ENCODE results near the gene RFTN1.

DNA sequence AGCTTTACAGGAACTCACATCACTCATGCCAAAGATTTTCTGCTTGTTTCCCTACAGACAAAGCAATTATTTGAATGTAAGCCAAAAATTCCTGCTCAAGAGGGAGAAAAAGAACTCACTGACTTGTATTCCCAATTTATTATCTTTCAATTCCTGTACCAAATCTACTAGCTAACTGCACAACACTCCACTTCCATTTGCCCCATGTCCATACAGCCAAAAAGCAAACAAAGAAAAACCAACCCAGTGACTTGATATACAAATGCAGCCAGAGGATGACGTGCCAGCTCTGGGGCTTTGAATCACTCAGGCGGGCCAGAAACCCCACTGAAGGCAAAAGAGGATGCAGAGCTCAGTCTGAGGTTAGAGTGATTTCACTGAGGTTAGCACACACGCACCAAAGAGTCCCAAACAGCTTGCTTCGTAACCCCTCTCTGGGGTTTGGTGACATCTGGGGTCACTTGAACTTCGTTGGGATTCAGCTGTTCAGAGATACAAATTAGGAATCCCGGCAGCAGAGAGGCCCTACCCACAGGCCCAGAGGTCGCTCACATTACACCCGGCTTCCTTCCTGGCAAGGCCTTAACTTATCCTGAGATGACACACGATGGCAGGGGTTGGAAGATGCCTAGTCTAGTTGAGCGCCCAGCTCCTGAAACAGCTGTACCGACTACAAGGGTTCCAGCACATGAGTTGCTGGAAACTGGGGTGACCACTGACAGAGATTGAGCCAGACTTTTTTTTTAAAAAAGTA lies 1.6 kb downstream of the RFTN1 start:
- no peak for TF ChIP-seq MYC (IDR thresholded peaks at IDR 0.05; ENCODE audit: low read depth, low read length)
- TF ChIP-seq POLR2A (IDR thresholded peaks at IDR 0.05; ENCODE audit: low read depth, low read length): no peak
